NCI-H2029 treated with DMSO at 0.1 percent for 48 hours (cell line): ENCODE data around the gene ARID4B.
A peak's percentile ranks its signal among the peaks of the same experiment; 100 is the strongest.
"Not testable (repeated sequence)": the region's sequence is repeated elsewhere in the genome, so short reads cannot be mapped to it uniquely, and the experiment has no call there.

Experiments
- DNase-seq: peaks from one replicate; lab custom pipeline; 2025; lab: John Stamatoyannopoulos, UW

The ARID4B gene

DNA sequence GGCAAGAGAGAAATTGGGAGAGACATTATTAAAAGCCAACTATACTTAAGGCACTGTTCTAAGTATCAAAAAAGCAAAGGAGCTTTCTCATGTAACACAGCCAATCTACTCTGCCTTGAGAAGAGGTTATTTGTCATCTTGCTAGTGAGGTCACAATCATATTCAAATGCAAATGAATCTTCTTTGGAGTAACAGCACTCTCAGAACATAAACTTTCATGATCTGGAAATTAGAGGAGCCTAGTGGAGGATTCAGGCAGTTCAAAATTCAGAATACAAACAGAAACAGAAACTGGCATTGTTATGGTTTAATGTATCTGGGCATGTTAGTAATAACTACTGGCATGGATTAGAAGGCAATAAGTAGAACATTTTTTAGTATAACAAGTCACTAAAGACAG is 57.4 kb downstream of the ARID4B start:
- DNase-seq = peak; percentile 40

DNA sequence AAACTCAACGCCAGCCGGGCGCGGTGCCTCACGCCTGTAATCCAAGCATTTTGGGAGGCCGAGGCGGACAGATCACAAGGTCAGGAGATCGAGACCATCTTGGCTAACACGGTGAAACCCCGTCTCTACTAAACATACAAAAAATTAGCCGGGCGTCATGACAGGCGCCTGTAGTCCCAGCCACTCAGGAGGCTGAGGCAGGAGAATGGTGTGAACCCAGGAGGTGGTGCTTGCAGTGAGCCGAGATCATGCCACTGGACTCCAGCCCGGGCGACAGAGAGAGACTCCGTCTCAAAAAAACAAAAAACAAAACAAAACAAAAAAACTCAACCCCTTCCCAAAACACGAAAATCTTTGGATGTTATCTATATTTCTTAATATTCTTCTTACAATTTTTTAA is 58.0 kb downstream of the ARID4B start:
- DNase-seq = not testable (repeated sequence)

DNA sequence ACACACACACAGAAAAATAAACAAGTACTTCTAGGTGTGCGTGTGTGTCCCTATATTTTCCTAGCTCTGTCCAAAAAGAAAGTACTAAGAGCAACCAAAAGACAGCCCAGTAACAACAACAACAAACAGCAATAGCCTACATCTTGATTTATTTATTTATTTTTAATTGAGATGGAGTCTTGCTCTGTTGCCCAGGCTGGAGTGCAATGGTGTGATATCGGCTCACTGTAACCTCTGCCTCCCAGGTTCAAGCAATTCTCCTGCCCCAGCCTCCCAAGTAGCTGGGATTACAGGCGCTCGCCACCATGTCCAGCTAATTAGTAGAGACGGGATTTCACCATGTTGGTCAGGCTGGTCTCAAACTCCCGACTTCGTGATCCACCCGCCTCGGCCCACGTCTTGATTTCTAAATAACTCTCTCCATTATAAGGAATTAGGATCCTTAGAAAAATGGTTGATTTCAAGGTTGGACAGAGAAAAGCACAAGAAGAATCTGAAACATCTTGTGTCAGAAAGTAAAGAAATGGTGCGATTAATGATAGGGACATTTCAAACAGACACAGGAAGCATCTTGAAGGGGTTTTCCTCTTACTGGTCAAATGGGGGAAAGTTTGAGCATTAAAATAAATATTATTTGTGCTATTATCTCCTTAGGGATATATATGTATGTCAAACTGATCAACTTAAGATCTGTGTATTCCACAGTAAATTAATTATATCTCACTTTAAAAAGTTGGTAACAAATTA is 59.4 kb downstream of the ARID4B start:
- DNase-seq = no peak

DNA sequence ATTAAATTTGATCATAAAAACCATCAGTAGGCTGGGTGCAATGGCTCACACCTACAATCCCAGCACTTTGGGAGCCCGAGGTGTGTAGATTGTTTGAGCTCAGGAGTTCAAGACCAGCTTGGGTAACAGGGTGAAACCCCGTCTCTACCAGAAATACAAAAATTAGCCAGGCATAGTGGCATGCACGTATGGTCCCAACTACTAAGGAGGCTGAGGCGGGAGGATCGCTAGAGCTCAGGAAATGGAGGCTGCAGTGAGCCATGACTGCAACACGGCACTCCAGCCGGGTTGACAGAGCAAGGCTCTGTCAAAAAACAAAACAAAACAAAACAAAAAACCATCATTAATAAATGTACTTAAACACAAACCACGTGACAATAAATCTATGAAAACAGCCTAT is 61.0 kb downstream of the ARID4B start:
- no peak for DNase-seq

DNA sequence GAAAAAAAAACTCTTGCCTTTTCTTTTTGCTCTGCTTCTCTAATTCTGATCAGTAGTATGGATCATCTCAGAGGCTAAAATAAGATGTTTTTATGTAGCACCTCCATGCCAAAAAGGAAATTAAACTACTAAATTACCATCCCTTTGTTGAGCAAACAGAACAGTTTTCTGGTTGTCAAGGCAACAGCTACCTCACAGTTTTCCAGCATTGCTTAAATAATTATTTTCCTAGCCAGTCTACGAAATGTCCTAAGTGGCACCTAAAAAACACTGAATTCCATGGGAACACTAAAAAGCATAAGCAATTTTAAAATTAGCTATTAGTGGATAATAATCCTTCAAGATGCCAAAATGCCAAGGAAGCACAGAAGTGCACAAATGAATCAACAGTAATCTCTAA is 61.7 kb downstream of the ARID4B start:
- DNase-seq = no peak

DNA sequence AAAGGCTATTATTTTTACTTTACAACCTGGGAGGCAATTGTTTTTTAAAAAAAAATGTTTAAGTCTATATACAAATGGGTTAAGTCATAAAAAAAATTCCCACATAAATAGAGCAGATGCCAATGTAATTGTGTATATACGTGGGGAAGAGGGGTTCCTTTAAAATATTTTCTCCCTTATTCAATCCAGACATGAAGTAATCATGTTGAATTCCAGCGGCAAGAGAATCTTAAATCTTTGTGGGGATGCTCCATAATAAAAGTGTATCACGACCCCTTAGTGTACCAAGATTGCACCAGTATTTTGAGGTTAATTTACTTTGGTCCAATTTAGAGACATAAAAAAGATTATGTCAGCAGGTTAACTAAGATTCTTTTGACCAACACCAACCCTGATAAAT is 62.1 kb downstream of the ARID4B start:
- no peak for DNase-seq

DNA sequence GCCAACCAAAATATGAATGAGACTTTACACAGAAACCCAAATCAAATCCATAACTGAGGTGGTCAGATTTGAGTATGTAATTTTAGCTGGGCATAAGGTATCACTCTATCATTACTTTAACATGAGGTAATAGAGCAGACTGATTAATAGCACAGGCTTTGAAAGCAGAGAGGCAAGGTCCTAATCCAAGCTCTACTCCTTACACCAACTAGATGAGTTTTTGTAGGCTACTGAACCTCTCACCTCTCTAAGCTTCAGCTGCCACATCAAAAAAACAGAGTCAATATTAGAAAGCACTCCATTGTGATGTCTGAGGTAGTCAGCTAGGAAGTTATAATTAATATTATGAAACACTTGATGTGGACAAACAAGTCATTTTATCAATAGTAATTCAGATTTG is 63.7 kb downstream of the ARID4B start:
- DNase-seq = no peak

DNA sequence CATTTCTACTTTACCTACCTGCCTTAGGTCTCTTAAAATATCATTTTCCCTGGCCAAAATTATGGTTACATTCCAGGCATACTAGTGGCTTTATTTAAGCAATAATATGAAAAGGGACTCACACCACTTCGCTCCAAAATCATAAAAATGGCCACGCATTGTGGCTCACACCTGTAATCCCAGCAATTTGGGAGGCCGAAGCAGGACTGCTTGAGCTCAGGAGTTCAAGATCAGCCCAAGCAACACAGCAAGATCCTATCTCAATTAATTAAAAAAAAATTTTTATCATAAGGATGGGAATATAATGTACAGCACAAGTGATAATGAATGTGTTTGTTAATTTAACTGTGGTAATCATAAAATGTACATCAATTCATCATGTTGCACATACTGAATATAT is 65.4 kb downstream of the ARID4B start:
- DNase-seq = no peak

DNA sequence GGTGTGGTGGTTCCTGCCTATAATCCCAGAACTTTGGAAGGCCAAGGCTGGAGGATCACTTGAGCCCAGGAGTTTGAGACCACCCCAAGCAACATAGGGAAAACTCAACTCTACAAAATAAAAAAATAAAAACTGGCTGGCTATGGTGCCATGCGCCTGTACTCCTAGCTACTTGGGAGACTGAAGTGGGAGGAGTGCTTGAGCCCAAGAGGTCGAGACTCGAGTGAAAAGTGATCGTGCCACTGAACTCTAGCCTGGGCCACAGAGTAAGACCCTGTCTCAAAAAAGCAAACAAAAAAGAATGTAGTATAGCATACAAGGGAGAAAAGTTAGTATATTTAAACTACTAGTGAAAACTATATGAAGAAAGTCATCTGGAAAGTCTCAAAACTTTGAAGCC is 66.7 kb downstream of the ARID4B start:
- DNase-seq = no peak

DNA sequence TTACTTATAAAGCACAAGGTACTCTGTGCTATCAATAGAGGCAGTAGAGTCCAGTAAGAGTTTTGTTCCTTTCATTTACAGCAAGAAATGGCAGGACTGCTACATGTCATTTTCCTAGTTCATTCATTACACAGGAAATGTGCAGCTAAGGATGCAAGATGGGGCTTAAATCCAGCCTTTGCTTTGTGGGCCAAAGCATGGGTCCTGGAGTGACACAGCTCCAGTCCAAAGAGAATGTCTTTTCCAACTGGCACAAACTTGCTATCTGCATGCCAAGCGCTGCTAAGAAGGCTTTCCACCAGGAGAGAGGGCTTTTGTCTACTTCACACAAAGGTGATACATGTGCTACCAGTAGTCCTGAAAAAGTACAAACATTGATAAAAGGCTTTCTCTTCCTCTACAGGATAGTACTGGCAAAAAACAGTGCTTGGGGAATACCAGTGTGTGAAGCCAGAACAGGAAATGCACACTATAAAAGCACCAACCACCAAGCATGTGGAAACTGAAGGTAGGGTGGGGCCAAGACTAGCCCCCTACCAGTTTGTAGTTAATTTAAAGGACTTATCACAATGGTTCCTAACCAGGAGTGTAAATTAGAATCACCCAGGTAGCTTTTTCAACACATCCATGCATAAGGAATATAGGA is 68.7 kb downstream of the ARID4B start:
- no peak for DNase-seq

DNA sequence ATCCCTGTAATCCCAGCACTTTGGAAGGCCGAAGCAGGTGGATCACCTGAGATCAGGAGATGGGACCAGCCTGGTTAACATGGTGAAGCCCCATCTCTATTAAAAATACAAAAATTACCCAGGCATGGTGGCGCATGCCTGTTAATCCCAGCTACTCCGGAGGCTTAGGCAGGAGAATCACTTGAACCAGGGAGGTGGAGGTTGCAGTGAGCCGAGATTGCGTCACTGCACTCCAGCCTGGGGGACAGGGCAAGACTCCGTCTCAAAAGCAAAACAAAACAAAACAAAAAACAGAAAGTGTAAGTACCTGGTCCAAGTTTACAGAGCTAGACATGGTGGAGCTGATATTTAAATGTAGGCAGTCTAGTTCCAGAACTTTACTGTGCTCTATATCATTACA is 69.9 kb downstream of the ARID4B start:
- not testable (repeated sequence) for DNase-seq

DNA sequence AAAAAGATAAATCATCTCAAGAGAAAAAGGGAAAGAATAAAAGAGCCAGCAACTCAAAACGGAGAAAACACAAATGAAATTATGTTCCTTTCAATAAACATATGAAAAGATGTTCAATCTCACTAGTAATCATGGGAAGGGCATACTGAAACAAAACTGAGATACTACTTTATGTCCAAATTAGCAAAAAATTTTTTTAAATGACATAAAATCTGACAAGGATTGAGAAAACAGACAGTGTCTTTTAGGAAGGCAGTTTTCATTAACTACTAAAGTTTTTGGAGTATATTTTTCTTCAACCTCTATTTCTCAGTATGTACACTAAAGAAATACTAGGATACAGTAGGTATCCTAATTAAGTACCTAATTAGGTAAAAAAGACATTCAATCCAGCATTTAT is 73.3 kb downstream of the ARID4B start:
- DNase-seq = no peak

DNA sequence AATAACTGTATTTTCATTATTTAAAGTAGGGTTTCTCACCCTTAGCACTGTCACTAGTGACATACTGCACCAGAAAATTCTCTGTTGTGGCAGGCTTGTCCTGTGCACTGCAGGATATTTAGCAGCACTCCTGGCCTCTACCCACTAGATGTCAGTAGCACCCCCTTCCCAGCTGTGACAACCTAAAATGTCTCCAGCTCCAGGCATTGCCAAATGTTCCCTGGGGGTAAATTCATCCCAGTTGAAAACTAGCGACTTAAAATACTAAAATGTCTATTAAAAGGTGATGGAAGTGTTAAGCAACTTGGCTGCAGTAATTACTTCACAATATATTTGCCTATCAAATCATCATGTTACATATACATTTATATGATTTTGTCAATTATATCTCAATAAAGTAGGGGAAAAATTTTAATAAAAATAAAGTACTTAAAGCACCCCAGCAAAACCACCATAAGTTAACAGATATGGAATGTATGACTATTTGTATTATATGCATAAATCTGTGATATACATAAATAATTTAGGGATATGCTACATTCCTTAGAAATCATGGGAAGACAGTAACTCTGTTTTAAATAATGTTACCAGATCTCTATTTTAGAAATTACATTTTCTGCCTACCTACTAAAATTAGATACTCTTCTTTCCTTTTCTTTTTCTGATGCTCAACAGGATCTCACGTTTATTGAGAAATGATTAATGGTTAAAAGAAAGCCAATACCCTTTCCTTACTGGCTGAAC is 74.6 kb downstream of the ARID4B start:
- peak; percentile 47 for DNase-seq

DNA sequence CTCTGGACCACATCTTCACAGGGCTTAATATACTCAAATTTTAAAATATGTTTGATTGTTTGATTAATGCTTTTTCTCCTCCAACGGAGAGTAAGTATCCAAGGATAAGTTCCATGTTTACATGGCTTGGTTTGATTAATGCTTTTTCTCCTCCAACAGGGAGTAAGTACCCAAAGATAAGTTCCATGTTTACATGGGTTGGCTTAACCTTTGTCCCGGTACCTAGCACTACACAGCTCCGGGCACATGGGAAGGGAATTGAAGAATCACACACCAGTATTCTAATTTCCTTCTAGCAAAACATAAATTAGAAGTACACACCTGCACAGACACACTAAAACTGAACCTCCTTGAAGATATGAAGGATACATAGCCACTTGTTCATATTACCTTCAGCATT is 77.5 kb downstream of the ARID4B start:
- DNase-seq = no peak

DNA sequence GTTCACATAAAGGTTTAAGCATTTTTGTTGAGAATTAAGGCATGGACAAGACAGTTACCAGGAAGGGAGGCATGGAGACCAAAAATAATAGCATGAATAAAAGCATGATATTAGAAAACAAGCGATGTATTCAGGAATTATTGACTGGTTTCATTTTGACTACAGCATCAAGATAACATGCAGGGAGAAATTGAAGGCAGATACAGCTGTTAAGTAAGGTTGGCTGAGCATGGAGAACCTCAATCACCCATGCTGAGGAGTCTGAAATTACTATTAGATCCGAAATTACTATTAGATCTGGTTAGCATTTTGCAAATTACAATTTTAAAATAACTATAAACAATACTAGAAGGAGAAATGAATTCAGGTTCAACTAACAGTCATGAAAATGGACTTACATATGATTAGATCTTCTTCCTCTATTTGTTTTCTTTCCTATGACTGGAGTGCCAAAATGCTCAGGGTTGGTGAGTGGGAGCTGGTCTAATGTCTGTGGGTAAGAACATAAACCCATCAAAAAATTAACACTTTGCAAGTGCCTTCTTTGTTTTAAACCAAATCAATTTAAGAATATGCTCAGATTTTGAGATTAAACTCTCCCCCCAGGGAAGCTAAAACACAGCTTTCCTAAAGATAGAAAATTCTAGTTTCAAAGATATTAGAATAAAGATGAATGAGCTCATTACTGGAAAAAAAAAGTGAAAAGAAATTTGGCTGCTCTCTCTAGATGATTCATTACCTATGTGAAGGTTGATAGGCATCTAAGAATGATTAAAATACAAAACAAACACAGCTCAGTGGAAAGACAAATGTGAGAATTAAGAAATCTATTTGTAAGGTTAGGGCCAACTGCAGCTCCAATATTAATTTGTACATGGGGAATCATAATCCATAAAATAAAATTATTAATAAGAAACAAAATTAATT is 81.7 kb downstream of the ARID4B start:
- no peak for DNase-seq

DNA sequence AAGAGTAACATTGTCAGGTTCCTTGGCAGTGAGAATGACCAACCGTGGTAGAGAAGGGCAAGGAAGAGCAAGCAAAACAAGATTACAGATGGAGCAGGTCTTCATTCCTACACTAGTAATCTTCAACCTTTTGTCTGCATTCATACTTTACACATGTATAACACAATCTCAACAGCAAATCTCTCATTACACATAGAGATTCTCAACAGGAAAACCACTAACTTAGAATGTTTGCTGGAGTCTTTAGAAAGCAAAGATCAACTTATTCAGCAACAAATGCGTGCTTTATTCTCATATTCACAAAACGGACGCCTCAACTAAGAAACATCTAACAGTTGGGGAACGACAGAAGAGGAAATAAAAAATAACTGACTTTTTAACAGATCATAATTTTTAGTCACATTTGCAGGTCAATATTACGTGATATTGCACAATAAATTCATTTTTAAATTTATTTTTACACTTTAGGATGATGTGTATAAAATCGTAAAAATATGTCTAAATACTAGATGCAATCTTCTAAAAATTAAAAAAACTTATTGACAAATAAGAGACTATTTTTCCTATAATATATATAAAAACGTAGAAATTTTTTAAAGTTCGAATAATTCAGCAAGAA is 82.9 kb downstream of the ARID4B start:
- DNase-seq = no peak

DNA sequence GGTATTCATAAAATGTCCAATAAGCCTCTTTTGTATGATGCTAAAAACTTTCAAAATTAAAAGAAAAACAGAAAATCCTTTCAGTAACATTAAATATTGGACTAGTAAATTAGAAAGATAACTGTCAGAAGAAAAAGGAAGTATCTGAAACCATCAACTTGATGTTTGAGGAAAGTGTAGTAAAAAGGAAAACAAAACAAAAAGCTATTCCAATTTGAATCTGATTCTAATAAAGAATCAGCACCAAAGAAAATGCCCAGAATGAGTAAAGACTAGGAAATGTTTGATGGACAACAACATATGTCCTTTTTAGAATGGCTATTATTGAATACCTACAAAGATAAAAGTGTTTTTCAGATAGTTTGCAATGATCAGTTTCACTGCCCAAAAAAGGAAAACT is 87.0 kb downstream of the ARID4B start:
- no peak for DNase-seq

DNA sequence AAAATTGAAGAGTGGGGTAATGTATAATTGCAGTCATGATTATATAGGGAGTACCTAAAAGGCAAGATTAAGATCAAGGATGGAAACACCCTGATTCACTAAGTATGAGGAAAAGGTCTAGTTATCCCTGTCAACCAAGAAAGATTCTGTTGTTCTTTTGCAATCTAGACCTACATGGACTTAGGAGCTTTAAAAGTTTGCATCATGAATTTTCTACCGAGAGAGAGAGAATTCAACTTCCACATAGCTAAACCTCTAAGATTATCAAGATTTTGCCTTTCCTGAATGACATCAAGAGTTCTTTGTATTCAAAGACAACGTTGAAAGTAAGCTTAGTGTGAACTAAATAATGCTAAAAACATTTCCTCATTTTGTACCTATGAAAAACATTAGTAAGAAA is 88.1 kb downstream of the ARID4B start:
- DNase-seq = no peak

DNA sequence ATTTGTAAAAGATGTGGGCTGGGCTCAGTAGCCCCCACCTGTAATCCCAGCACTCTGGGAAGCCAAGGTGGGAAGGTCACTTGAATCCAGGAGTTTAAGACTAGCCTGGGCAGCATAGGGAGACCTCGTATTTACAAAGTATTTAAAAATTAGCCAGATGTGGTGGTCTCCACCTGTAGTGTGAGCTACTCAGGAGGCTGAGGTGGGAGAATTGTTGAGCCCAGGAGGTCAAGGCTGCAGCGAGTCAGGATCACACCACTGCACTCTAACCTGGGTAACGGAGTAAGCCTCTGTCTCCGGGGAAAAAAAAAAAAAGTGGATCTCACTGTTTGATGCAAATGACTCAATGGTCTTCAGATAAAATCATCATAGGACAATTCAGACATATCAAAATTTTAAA is 89.4 kb downstream of the ARID4B start:
- no peak for DNase-seq

DNA sequence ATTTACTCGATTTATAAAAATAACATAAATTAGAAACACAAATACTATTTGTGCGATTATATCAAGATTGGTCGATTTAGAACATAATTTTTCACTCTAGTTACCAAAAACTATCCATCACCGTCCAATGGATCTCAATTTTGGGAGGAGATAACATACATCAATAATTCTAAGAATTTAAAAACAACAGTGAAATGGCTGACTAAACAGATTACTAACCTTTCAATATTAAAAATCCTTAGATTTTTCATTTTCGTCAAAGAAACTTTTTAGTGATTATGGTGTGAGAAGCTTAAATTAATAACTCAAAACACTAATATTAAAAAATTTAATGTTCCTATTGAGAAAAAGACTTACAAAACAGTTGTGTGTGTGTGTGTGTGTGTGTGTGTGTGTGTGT is 91.9 kb downstream of the ARID4B start:
- no peak for DNase-seq

DNA sequence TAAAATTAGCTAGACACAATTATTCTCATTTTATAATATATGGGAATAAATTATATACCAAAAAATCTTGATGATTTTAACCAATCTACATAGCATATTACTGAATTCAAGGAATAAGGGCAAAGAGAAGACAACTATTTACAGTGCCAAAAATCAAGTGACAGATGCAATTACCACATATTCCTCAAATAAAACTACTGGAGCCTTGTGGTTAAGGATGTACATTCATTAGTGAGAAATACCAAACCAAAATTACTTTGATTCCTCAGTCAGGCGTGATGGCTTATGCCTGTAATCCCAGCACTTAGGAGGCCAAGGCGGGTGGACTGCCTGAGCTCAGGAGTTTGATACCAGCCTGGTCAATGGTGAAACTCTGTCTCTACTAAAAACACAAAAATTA is 98.1 kb downstream of the ARID4B start:
- DNase-seq = no peak

DNA sequence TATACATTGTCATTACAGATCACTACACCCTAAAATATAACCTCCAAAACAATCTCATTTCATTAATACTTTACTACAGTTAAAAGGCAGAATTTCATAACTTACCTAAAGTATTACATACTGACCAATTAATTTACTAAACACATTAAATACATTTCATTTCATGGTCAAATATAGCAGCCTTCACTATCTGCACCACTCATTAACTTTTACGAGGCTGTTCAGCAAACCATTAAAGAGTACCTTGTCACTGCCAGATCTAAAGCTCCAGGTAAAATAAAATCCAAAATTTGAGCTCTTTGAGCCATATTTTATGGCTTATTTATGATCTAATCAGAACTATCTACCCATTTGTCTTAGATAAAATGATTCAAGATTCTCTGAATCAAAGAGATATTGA is 100.6 kb downstream of the ARID4B start:
- DNase-seq = no peak
